Mesenteric fat pad (tissue), 1 donor: Measurements from ENCODE around the gene CHSY1. TPM values are rescaled to one million over a fixed set of nuclear protein-coding genes. Genes with fewer than 3 reads are reported as not detected.
"Not testable (repeated sequence)": the region's sequence is repeated elsewhere in the genome, so short reads cannot be mapped to it uniquely, and the experiment has no call there.

ENCODE experiments used
- DNase-seq: peaks from one replicate; pipeline ENCODE4 v3.0.0-alpha.2; 2020; ENCODE audit warnings: low spot score
- total RNA-seq: library from RNA; stranded (reverse); fragmentation: NEBNext Ultra II Directional; extraction: Animal tissue kit (Norgen Biotek cat#: 25700); gene quantifications from one replicate; pipeline ENCODE4 v1.2.1, GENCODE V29; 2021
- donor health status: DM: yes; HTN: yes; CAD: no.

The CHSY1 gene
- total RNA-seq, 1 donor from 2014 or later, result 53.5 TPM

DNA sequence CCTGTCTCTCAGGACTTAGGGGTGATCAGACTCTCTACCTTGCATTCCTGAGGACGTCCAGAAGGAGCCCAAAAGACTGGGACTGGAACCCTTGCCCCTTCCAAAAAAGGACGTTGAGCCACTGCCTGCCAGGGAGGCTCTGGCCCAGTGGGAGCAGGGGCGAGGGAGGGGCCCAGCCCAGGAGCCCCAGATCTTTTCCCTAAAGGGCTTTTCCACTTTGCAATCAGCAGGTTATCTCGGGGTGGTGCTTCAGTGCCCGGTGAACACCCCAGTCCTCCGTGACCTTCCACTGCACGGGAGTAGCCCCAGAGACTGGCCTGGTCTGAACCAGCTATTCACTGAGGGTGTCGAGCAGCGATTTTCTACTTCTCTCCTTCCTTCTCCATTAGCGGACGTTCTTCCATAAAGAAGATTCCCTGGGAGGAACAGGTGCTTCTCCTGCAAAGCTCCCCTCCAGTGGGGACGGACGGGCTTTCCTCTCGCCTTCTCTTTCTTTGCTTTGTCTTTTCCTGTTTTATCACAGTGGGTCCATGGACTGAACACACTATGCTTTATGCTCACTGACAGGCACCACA lies 113.7 kb downstream of the CHSY1 start:
- DNase-seq, result no peak

DNA sequence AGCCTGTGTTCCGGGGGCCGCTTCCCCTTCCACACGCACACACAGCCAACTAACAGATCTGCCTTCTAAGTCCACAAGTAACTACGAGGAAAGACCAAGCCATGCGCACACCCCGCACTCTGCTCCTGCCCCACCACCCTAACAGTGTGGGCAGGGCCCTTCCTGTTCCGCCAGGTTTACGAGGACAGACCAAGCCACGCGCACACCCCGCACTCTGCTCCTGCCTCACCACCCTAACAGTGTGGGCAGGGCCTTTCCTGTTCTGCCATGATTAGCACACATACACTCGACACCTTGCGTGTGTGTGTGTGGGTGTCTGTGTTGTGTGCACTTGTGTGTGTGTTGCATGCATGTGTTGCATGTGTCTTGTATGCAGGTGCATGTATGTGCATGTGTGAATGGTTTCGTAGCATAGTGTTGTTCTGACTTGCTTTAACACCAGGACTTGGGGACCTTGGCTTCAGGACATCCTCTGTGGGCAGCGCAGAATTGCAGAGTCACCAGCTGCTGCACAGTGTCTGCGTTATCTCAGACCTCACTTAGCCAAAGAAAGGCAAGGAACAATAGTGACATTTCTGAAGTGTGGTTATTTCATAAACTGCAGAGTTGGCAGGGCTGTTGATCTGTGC lies 114.4 kb downstream of the CHSY1 start:
- no peak for DNase-seq

DNA sequence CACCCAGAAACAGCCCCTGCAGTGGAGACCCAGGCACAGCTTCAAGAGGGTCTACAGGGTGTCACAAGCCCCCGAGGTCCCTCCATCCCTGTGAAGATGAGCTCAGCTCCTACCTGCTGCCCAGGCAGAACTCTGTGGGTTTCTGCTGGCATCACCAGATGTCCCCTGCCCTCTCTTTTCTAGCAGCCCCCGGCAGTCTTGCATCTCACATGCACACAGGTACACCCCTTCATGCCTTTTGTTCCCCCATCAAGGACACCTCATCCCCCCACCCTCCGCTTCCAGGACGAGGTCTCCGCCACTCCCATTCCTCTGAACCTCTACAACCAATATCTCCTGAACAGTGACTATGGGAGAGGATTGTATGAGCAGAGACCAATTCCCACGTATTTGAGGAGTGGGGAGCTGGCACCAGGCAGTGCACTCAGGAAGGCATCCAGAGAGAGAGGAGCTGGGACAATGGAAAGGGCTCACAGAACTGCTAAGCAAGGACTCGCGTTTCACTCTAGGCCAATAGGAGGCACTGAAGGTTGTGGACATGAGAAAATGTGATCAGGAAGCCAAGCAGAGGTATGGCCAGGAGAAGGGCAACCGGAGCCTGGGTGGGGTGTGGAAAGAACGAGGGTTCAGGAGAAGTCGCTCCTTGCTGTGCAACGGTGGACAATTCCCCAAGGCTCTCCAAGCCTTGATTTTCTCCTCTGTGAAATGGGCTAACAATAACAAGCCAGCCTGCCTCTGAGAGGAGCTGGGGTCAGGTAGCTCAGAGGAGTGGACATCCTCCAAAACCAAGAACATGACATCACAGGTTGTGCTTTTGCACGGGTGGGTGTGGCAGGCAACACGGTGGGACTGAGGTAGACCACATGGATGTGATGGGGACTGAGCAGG lies 115.2 kb downstream of the CHSY1 start:
- DNase-seq, result no peak

DNA sequence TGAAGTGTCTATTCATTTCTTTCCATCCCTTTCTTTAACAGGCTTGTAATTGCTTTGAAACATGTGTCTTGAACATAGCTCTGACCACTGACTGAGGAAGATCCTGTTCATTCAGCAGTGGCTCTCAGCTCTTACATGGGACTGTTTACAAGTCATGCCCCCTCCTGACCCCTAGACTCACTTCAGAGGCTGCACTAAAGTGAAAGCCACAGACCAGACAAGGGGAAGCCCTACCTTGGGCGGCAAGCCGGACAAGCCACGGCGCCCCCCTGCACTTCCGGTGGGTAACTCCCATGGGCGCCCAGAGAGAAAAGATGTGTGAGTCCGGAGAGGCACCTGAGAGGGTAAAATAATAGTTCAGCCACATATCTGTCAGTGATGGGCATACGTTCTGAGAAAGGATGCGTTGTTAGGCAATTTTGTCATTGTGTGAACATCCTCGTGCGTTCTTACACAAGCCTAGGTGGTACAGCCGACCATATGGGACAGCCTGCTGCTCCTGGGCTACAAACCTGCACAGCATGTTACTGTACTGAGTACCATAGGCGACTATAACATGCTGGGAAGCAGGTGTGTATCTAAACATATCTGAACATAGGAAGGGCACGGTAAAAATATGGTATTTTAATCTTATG lies 116.2 kb downstream of the CHSY1 start:
- no peak for DNase-seq

DNA sequence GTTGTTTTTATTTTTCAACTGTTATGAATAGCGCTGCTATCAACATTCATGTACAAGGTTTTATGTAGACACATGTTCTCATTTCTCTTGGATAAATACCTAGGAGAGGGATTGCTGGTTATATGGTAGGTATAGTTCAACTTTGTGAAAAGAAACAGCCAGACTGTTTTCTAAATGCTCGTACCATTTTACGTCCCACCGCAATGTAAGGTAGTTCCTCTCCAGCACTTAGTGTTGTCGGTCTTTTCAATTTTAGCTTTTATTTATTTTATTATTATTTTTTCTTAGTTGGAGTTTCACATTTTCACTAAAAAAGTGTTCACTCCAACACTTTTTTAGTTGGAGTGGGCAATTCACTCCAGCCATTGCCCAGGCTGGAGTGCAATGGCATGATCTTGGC lies 117.1 kb downstream of the CHSY1 start:
- no peak for DNase-seq

DNA sequence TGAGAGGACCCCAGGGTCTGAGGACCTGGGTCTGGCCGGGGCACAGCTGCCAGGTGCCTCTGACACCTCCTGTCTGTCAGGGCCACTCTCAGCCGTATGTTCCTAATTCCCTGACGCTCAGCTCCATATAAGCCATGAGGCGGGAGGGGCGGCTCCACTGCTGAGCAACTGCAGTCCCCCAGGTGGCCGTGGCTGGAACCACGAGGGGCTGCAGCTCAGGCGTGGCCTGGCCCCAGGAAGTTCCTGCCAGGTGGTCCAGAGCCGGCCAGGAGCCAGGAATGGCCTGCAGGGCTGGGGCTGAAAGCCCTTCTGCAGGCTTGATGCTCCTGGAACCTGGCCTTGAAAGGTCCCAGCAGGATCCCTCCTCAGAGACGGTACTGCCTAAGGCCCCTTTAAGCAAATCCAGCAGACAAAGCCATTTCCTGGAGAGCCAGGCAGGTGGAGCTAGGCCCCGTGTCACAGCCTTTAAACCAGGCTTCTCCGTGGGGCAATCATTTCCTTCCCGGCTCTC lies 118.0 kb downstream of the CHSY1 start:
- DNase-seq, result no peak

DNA sequence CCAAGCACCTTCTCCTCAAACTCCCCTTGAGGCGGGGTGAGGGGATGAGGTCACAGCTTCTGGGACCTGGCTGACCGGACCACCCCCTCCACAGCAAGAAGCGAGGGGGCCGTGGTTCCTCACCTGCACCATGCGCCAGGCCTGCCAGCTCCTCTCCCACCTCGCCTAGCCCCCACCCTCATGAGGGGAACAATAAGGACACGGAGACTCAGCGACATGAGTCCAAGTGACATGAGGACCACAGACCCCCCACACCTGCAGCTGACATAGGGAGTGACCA lies 118.7 kb downstream of the CHSY1 start:
- no peak for DNase-seq

DNA sequence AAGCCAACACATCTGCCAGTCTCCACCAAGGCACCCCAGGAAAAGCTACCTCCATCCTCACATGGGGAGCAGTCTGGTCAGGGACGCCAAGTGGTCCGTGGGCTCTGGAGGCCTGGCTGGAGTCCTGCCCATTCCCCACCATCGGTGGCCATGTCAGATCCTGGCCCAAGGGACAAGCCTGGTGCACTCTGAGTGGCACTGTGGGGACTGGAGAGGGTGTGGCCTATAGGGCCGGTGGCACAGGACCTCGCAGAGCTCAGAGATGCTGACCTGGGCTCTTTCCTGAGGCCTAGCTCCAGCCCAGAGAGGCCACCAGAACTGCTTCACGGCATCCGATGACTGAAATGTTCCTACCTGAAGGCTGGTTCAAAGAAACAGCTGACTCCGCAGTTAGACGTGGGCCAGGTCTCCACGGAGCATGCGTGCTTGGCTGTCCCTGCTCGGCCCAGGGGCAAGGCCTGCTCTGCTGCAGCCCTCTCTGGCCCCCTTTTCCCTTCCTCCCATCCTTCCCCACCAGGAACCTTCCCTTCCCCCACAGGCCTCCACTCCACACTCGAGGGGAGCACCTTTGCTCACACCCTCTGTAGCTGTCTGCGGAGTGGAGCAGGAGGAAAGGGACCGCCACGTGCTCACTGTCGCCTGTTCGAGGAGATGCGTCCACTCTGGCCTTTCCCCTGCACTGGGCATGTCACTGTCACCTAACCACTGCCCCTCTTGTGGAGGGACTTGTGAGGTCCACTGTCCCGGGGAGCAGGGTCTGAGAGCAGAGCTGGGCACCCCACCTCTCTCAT lies 119.3 kb downstream of the CHSY1 start:
- DNase-seq, result no peak

- no peak for DNase-seq
Observed at GRCh38 chr15:101131489-101132389, 120.1 kb downstream of the CHSY1 start.

DNA sequence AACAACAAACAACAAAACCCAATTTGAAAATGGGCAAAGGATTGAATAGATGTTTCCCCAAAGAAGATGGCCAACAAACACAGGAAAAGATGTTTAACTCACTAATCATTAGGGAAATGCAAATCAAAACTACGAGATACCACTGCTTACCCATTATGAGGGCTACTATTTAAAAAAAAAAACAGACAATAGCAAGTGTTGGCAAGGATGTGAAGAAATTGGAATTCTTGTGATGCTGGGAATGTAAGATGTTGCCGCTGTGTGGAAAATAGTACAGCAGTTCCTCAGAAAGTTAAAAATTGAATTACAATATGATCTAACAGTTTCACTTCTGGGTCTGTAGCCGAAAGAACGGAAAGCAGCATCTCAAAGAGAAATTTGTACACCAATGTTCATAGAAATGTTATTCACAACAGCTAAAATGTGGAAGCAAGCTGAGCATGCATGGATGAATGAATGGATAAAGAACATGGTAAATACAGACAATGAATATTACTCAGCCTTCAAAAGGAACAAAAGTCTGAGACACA lies 121.9 kb downstream of the CHSY1 start:
- DNase-seq, result no peak

DNA sequence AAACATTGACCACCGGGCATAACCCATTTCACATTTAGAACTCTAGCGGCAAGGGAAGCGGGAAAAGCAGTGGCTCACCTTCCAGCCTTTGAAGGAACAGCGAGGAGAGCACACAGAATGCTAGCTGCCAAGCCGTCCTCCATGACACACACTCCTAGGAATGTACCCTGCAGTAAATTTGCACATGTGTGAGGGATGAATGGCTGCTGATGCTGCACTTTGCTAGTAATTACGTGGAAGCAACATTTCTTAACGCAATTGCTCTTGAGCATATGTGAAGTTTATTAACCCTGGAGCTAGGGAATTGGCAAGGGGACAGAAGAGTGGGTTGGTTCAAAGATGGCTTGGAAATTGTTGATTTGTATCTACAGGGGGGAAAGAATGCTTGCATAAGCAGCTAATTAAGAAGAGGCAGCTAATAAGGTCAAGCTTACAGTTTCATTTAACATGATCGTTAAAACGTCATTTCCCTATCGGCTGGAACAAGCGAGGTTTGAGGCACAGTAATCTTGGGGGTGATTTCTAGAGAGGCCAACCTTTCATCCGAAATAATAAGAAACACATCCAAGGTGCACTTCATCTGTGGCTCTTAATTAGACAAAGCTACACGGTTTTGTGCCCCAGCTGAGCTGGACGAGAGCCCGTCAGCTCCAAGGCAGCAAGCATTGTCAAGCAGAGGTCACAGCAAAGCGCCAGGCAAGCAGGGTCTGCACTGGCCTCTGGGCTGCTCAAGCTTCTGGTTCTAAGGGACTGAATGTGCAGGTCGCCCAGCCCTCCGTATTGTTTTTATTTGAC lies 123.4 kb downstream of the CHSY1 start:
- no peak for DNase-seq

- no peak for DNase-seq
Observed at GRCh38 chr15:101127506-101128076, 124.3 kb downstream of the CHSY1 start.

DNA sequence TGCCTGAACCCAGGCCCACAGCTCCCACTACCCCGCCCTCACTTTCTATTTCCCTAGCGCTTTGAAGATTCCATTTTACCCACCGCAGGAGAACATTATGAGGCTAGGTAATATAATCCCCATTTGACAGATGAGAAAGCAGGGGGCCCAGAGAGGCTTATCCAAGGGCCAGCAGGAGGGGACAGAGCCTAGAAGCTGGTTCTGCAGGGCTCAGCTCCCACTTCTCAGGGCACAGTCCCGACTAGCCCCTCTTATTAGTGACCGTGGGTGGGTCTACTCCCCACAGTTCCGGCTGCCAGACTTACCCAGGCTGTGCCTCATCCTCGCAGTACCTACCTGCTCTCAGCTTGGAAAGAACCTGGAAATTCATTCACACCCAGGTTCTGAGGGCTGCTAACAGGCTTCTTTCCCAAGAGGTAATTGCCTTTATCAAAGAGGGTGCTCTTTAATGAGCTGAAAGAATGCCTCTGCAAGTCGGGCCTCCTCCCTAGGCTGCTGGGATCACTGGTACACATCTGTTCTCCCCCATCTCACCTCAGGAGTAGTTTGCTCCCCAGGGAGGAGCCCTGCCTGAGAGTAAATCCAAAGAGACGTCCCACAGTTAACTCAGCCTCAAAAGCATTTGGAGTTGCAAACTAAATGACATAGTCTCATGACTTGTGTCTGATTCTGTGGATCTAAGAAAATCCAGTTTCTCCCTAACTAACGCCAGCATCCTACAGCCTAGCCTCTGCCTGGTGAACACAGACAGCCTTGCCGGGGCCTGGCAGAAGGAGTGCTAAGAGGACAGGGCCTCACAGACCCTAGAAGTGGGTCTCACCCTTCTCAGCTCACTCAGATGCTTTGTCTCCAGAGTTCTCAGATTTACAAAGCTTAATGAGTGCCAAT lies 125.0 kb downstream of the CHSY1 start:
- DNase-seq, result no peak

- DNase-seq, result not testable (repeated sequence)
Observed at GRCh38 chr15:101125881-101126428, 125.9 kb downstream of the CHSY1 start.
